ENCODE measurements around the gene MAPK8IP1. TPM values are rescaled to one million over a fixed set of nuclear protein-coding genes. Genes with fewer than 3 reads are reported as not detected.
"Not testable (repeated sequence)": the region's sequence is repeated elsewhere in the genome, so short reads cannot be mapped to it uniquely, and the experiment has no call there.

Gene MAPK8IP1
- total RNA-seq, 2 experiments from 2014 or later = 0.91 to 1.0 TPM

DNA sequence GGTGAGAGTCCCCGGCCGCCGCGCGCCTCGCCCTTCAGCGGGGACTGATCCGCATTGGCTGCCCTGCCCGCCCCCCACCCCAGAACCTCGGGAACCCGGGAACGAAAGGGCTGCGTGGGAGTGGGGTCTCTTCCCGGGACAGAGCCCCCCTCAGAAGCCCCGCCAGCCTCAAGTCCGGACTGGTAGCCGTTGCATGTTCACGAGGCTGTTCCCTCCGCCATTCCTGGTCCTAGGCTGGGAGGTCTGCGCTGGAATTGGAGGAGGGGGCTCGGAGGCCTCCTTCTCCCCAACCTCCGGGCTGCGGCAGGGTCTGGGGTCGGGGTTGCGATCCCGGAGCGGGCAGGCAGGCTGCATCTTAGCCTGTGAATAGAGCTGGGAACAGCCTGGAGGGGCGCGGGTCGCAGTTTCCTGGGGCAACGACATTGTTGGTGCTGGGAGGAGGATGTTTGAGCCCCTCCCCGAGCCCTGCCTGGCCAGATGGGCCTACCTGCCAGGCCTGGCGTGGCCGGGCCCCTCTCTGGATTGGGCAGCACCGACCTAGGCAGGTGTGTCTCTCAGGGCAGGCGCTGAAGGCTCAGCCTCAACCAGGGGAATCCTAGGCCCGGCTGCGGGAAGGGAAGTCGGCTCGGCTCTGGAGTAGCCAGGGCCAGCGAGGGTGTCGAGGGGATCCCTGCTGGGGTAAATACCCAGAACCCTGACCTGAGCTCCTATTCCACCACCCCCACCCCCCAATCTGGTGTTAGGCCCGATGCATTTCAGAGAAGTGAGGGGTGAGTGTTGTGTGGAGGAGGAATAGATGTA, 670 bp downstream of the MAPK8IP1 start:
- POLR2A ChIA-PET = no interaction called here
- CTCF ChIA-PET = no interaction called here

DNA sequence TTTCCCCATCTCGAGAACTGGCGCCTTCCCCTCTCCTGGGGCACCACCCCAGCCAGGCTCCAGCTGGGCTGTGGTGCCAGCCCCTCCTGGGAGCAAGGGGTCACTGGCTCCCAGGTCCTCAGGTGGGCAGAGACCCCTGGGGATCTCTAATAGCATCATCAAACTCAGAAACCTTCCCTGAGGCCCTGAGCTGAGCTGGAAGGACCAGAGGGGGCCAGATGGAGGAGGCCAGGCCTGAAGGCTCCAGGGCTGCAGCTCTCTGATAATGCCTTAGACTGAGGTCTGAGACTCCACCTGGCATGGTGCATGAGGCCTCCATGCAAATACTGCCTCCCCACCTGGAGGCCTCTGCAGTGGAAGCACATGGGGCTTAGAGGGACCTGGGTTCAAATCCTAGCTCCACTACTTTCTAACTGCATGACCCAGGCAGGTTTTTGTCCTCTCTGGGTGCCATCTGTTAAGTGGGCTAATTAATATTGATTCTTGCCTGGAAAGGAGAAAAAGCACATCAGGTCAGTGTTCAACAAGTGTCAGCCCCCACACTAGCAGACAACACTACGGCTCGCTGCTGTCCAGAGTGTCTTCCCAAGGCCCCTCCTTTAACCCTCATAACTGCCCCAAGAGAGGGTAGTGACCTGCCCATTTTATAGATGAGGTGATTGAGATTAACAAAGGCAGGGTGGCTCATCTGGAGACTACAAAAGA, 1.5 kb downstream of the MAPK8IP1 start:
- ChIA-PET POLR2A (no interaction called here), CTCF (no interaction called here)

GRCh38 chr11:45887587-45887986, 2.1 kb downstream of the MAPK8IP1 start:
- ChIA-PET POLR2A (no interaction called here), CTCF (no interaction called here)

DNA sequence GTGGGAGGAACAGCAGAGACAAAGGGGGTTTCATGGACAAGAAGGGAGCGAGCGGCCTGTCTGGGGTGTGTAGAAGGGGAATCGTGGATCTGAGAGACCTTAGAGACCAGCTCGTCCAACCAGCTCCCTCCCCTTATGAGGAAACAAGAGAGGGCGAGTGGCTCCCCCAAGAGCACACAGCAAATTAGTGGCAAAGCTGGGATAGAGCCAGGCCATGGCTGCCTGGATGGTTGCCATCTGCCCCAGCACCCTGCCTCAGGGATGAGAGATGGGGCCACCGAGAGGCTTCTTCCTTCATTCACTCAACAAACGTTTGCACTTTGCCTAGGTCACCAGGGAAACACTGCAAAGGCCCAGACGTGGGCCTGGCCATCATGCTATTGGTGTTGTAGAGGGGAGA, 4.1 kb downstream of the MAPK8IP1 start:
- CTCF ChIA-PET = no interaction called here
- POLR2A ChIA-PET = no interaction called here

GRCh38 chr11:45889966-45890365, 4.5 kb downstream of the MAPK8IP1 start:
- POLR2A ChIA-PET = no interaction called here
- CTCF ChIA-PET = no interaction called here

DNA sequence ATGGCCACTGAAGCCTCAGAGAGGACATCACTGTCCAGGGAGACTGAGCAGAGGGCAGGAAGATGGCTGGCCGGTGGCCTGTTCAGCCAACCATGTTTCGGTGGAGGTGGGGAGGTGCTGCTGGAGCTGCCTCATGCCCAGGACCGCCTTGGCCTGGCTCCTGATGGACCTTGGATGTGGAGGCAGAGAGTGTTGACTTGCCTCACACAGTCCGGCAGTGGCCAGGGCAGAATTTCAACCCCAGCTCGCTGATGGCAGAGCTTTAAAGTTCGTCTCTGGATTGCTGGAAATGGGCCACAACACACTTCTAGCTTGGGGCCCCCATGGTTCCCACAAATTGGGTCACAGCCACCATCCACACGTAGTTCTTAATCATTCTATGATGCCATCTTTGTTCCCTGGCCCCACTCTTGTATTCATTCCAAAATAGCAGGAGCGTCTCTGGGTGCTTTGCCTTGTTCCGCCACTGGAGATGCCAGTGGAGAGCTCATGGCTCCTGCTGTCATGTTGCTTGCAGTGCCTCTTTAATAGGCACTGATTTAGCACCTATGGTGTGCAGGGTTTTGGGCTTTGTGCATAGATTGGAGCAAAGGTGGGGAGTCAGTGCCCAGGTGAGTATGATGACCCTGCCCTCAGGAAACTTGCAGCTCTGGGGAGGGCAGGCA, 5.6 kb downstream of the MAPK8IP1 start:
- ChIA-PET CTCF (no interaction called here), POLR2A (no interaction called here)

- POLR2A ChIA-PET = no interaction called here
- CTCF ChIA-PET = interaction anchor here (1.2 kb wide), 1 partner anchor 21 kb away, joined by 3 read pairs; no protein-coding TSS in a partner anchor
These were observed 7.4 kb downstream of the MAPK8IP1 start for GRCh38 chr11:45892856-45893255.

GRCh38 chr11:45894555-45895247, 9.2 kb downstream of the MAPK8IP1 start:
- POLR2A ChIA-PET = no interaction called here
- CTCF ChIA-PET = no interaction called here

GRCh38 chr11:45895553-45896259, 10.3 kb downstream of the MAPK8IP1 start:
- CTCF ChIA-PET = no interaction called here
- POLR2A ChIA-PET = no interaction called here

GRCh38 chr11:45896422-45896984, 11.1 kb downstream of the MAPK8IP1 start:
- POLR2A ChIA-PET = no interaction called here
- CTCF ChIA-PET = no interaction called here

DNA sequence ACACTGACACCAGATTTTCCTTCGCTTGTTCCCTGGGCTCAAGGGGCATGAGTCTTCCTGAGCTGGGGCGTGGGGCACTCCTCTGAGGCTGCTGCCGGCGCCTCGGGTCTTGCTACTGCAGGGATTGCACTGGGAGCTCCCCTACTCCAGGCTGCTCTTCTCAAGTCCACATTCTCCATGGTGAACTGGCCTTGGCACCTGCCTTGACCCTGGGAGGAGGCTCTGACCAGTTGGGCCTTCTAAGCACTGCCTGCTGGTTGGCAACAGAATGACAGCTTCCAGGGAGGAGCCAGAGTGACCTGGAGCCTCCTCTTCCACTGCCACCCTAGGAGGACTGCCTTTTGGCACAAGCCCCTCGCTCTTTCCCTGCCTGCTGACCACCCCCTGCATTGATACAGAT, 12.1 kb downstream of the MAPK8IP1 start:
- ChIA-PET CTCF (no interaction called here), POLR2A (no interaction called here)

DNA sequence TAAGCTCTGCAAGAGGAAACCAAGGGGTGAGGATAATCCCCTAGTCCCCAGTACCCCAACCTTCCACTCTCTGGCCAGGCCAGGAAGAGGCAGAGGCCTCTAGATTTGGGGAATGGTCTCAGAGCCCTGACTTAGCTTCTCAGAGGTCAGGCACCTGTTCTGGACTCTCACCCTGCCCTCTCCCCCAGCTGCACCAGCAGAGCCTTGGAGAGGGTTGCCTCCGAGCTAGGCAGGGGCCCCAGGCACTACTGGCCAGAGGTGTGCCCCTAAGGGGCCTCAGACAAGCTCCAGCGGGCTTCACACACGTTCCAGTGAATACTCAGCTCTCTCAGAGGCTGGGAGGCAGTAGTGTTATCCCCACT, 13.6 kb downstream of the MAPK8IP1 start:
- CTCF ChIA-PET = interaction anchor here (1.2 kb wide), 1 partner anchor 67 kb away, joined by 3 read pairs; no protein-coding TSS in a partner anchor
- POLR2A ChIA-PET = interaction anchor here (0.7 to 1.0 kb wide), 2 partner anchors 34 to 52 kb away, joined by 3 read pairs; no protein-coding TSS in a partner anchor

GRCh38 chr11:45899448-45900174, 14.2 kb downstream of the MAPK8IP1 start:
- ChIA-PET CTCF (interaction anchor here (1.2 kb wide), 1 partner anchor 66 kb away, joined by 3 read pairs; no protein-coding TSS in a partner anchor), POLR2A (interaction anchor here (1.0 kb wide), 1 partner anchor 53 kb away, joined by 3 read pairs; no protein-coding TSS in a partner anchor)

DNA sequence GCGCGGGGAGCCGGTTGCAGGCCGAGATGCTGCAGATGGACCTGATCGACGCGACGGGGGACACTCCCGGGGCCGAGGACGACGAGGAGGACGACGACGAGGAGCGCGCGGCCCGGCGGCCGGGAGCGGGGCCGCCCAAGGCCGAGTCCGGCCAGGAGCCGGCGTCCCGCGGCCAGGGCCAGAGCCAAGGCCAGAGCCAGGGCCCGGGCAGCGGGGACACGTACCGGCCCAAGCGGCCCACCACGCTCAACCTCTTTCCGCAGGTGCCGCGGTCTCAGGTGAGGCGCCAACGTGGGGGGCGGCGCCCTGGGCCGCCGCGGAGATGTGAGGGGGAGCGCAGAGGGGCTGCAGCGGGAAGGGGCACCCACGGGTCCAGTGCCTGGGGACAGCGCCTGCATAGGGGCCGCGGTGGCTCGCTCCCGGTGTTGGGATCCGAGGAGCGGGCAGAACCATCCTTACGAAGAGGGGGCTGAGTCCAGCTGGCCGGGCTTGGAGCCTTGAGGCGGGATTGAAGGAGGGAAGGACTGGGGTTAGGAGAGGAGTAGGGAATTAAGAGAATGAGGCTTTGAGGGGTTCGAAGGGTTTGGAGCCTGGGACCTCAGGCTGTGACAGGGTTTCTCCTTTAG, 14.8 kb downstream of the MAPK8IP1 start:
- CTCF ChIA-PET, POLR2A ChIA-PET: not testable (repeated sequence)

DNA sequence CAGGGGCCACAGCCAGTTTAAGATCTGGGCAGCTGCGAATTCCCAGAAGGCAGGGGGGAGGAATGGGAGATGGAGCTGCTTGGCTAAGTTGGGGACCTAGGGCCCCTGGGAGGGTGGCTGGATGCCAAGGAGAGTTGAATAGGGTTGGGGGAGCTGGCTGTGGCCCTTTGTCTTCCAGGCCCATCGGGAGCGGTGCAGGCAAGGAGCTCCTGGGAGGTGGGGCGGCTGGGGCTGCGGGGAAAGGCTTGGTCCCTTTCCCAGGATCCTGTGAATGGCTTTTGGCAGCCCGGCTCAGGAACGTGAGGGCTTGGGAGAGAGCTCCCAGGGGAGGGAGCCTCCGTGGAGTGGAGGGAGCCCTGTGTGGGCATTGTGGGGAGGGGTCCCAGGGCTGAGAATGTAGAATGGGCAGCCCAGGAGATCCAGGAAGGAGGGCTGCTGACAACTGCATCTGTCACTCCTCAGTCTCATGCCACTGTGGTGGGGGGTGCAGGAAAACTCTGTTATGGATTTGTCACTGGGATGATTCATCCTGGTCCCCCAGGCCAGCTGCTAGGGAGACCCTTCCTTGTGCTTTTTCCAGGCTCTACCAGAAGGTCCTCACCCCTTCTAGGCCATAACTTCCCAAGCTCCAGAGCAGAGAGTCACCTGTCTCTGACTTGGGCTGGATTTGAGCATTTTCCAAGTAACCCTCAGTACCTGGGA, 15.6 kb downstream of the MAPK8IP1 start:
- CTCF ChIA-PET = no interaction called here
- POLR2A ChIA-PET = no interaction called here

- ChIA-PET CTCF (no interaction called here), POLR2A (no interaction called here)
These were observed 16.2 kb downstream of the MAPK8IP1 start for GRCh38 chr11:45901626-45902025.

DNA sequence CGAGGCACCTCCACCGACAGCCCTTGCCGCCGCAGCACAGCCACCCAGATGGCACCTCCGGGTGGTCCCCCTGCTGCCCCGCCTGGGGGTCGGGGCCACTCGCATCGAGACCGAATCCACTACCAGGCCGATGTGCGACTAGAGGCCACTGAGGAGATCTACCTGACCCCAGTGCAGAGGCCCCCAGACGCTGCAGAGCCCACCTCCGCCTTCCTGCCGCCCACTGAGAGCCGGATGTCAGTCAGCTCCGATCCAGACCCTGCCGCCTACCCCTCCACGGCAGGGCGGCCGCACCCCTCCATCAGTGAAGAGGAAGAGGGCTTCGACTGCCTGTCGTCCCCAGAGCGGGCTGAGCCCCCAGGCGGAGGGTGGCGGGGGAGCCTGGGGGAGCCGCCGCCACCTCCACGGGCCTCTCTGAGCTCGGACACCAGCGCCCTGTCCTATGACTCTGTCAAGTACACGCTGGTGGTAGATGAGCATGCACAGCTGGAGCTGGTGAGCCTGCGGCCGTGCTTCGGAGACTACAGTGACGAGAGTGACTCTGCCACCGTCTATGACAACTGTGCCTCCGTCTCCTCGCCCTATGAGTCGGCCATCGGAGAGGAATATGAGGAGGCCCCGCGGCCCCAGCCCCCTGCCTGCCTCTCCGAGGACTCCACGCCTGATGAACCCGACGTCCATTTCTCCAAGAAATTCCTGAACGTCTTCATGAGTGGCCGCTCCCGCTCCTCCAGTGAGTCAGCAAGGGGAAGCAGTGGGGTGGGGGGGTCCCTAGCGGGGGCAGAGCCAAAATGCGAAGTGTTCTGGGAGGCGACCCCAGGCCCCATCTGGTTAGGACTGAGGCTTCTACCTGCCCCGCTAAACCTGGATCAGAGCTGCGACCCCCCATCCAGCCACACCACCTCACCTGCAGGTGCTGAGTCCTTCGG, 17.3 kb downstream of the MAPK8IP1 start:
- POLR2A ChIA-PET = no interaction called here
- CTCF ChIA-PET = no interaction called here

Measured in activated CD8-positive, alpha-beta memory T cell treated with anti-CD3 and anti-CD28 coated beads for 36 hours (primary cell).